NCI-H2196 treated with DMSO at 0.1 percent for 48 hours (cell line): ENCODE measurements around the gene DNAJC30.
"Not testable (repeated sequence)": the region's sequence is repeated elsewhere in the genome, so short reads cannot be mapped to it uniquely, and the experiment has no call there.

Experiments
- DNase-seq: peaks from one replicate; lab custom pipeline; 2025; ENCODE audit not compliant: unreplicated experiment; lab: John Stamatoyannopoulos, UW

DNAJC30 gene

GRCh38 chr7:73683788-73684693, 788 bp upstream of the DNAJC30 start:
- DNase-seq: no peak

DNA sequence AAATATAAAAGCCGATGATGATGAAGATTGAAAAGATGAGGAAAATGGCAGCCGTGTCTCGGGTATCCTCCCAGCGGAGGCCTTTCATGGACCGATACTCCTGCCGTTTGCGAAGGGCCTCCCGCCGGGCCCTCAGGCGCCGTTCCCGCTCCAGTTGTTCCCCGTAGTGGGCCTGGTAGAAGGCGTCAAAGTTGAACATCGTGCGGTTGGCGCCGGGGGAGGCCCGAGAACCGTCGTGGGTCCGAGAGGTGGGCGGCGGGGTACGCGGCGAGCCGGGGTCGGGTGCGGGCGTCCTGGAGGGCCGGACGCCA, 553 bp downstream of the DNAJC30 start:
- DNase-seq: no peak

- no peak for DNase-seq
Observed at GRCh38 chr7:73681031-73681430, 2.2 kb downstream of the DNAJC30 start.

- DNase-seq: no peak
Observed at GRCh38 chr7:73680501-73680900, 2.8 kb downstream of the DNAJC30 start.

DNA sequence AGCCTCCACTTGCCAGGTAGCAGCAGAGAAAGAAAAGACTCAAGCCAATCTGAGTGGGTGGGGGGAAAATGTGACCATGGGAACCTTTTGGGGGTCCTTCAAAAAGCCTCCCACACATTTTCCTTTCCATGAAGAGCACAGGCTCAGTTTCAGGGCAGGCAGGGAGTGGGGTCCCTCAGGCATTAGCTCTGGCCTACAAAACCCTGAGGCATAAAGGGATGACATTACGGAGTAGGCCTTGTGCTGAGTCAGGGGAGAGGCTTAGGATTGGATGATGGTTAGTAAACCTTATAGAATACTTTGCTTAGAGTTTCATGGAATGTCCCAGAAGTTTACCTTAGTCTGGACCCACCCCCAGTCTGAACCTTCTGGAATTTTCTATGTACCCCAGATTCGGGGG, 3.5 kb downstream of the DNAJC30 start:
- DNase-seq: no peak

DNA sequence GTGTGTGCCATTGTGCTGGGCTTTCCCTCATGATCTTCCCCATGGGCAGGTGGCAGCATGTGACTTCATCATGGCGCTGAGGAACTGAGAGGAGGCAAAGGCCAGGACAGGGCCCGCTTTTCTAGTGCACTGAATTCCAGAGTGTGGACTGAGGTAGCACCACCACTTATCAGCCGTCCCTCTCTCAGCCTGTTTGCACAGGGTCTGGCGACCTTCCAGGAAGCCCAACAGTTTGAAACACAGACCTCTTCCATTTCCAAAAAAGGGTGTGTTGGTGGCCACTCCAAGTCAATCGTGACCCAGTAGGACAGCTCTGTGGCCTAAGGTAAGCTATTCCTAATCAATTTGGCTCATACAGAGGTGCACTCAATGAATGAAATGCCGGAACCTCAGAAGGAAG, 4.4 kb downstream of the DNAJC30 start:
- no peak for DNase-seq

DNA sequence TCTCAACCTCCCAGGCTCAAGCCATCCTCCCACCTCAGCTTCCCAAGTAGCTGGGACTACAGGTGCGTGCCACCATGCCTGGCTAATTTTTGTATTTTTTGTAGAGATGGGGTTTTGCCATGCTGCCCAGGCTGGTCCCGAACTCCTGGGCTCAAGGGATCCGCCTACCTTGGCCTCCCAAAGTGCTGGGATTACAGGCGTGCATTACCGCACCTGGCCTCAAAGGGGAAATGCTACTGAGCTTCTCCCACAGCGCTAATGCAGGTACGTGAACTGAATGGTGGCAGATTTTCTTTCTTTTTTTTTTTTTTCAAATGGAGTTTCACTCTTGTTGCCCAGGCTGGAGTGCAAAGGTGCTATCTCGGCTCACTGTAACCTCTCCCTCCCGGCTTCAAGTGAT, 7.2 kb downstream of the DNAJC30 start:
- not testable (repeated sequence) for DNase-seq

GRCh38 chr7:73674468-73675124, 8.7 kb downstream of the DNAJC30 start:
- no peak for DNase-seq

DNA sequence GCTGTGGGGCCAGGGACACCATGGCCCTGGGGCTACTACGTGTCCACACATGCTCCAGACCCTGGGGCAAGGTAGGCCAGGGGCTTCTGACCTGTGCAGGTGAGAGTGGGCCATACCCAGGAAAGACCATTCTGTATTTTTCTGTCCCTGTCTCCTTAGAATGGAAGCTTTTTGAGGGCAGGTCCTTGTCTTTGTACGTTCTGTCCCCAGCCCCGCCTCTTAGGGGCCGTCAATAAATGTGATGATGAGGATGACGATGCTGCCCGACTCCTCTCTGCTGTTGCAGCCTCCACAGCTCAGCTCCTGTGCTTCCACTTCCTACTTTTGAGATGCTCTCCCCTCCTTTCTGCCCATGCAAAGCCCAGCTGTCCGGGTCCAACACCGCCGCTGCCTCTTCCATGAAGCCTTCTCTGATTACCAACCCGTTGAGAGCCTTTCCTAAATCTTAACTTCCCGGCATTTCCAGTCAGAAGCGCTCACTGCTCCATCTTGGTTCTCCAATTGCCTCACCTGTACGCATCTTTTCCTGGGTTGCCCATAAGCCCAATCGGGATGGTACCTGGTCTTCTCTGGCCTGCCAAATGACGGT, 11.3 kb downstream of the DNAJC30 start:
- DNase-seq: no peak

DNA sequence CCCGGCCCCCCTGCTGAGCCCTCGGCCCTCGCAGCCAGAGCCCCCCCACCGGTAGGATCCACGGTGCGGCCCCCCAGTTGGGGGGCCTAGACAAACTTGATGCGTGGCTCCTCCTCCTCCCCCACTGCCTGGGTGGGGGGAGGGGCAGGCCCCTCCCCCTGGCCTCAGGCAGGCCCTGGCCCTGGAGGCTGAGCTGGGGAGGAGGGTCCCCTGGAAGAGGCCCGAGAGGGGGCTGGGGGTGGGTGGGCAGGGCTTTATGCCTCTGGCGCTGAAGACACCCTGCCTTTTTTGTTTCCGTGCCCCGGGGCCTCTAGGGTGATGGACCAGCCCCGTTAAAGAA, 12.0 kb downstream of the DNAJC30 start:
- DNase-seq: no peak

- no peak for DNase-seq
Observed at GRCh38 chr7:73669858-73670385, 13.3 kb downstream of the DNAJC30 start.

GRCh38 chr7:73669288-73669701, 14.0 kb downstream of the DNAJC30 start:
- DNase-seq: no peak

DNA sequence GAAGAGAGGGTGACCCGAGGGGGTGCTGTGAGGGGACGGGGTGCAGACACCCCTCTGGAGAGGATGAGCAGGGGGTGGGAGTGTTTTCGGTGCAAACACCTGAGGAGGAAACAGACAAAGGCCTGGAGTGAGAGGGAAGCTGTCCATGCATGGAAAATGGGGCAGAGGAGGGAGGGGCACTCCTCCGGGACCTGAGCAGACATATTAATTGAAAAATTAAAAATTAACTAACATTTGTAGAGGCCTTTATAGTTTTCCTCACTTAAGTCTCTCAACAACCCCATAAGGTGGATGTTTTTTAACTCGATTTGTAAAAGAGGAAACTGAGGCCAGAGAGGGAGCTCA, 14.4 kb downstream of the DNAJC30 start:
- no peak for DNase-seq

- DNase-seq: no peak
Observed at GRCh38 chr7:73668103-73668885, 15.0 kb downstream of the DNAJC30 start.

DNA sequence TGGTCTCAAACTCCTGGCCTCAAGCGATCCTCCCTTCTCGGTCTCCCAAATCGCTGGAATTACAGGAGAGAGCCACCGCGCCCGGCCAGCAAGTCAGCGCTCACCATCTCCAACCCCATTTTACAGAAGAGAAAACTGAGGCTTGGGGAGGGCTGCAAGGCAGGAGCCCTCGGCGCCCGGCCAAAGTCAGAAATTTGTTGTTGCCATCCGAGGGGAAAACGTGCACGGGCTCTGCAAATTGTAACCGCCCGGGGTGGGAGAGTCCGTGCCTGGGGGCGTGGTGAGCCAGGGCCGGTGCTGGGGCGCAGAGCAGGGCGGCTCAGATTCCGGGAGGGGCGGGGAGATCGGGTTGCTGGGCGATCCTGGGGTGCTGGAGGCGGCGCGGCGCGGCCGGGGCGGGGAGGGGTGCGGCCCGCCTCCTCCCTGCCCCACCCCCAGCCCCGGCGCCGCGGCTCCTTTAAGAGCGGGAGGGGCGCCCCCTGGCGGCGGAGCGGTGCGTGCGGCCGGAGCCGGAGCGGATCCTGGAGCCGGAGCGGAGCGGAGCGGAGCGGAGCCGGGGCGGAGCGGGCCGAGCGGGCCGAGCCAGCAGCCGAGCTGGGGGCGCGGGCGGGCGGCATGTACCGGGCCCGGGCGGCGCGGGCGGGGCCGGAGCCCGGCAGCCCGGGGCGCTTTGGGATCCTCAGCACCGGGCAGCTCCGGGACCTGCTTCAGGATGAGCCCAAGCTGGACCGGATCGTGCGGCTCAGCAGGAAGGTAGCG, 15.7 kb downstream of the DNAJC30 start, which contains the start of gene VPS37D:
TSS of gene VPS37D (plus strand) at position 488 of the 759 bp plus-strand sequence. CDS start at position 616, 128 bp downstream.
- peak; percentile 74 for DNase-seq

- DNase-seq: no peak
Observed at GRCh38 chr7:73663033-73663432, 20.2 kb downstream of the DNAJC30 start.

DNA sequence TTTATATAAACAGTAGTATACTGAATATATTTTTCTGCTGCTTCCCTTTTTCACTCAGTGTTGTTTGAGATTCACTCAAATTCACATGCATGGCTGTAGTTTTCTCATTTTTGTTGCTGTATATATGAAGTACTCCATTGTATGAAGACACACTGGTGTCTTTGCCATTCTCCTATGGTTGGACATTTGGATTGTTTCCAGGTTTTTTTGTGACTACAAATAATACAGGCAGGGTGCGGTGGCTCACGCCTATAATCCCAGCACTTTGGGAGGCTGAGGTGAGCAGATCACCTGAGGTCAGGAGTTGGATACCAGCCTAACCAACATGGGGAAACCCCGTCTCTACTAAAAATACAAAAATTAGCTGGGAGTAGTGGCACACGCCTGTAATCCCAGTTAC, 22.7 kb downstream of the DNAJC30 start:
- DNase-seq: not testable (repeated sequence)

DNA sequence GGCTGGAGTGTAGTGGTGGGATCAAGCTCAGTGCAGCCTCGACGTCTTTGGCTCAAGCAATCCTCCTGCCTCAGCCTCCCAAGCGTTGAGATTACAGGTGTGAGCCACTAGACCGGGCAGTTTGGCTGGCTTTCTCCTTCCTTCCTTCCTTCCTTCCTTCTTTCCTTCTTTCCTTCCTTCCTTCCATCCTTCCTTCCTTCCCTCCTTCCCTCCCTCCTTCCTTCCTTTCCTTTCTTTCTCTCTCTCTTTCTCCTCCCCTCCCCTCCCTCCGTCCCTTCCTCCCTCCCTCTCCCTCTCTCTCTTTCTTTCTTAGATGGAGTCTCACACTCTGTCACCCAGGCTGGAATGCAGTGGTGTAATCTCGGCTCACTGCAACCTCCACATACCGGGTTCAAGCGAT, 23.3 kb downstream of the DNAJC30 start:
- DNase-seq: no peak

- DNase-seq: not testable (repeated sequence)
Observed at GRCh38 chr7:73655309-73655708, 27.9 kb downstream of the DNAJC30 start.

- no peak for DNase-seq
Observed at GRCh38 chr7:73652541-73652949, 30.7 kb downstream of the DNAJC30 start.
